Measurements from ENCODE around the gene XIAP.

DNA sequence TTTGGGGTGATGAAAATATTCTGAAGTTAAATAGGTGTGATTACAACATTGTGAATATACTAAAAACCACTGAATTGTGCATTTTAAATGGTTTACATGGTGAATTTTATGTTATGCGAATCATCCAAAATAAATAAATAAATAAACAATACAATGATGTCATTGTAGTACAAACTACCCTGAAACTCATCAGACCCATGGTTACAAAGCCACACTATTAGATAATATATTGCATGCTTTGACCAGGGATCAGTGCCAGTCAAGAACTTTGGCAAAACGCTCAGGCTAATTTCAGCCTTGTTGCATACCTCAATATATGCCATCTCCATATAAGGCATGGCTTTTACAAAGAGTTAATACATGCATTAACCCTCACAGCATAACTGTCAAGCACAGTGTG, 45.5 kb upstream of the XIAP start:
- TF ChIP-seq, protein P1, sequence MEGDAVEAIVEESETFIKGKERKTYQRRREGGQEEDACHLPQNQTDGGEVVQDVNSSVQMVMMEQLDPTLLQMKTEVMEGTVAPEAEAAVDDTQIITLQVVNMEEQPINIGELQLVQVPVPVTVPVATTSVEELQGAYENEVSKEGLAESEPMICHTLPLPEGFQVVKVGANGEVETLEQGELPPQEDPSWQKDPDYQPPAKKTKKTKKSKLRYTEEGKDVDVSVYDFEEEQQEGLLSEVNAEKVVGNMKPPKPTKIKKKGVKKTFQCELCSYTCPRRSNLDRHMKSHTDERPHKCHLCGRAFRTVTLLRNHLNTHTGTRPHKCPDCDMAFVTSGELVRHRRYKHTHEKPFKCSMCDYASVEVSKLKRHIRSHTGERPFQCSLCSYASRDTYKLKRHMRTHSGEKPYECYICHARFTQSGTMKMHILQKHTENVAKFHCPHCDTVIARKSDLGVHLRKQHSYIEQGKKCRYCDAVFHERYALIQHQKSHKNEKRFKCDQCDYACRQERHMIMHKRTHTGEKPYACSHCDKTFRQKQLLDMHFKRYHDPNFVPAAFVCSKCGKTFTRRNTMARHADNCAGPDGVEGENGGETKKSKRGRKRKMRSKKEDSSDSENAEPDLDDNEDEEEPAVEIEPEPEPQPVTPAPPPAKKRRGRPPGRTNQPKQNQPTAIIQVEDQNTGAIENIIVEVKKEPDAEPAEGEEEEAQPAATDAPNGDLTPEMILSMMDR (conservative IDR thresholded peaks at IDR 0.05; ENCODE audit: low read depth in 2 of 2), result no peak
- TF ChIP-seq EZH2phosphoT487 (IDR thresholded peaks at IDR 0.05; ENCODE audit: unreplicated experiment) (no peak), EZH2 (IDR thresholded peaks at IDR 0.05; ENCODE audit: low read depth, unreplicated experiment) (no peak), POLR2AphosphoS5 (IDR thresholded peaks at IDR 0.05; ENCODE audit: low read depth) (no peak), ZNF114 (CRISPR knock-in tag; IDR thresholded peaks at IDR 0.05) (no peak)
